A549 treated with AZD9567 at 1 μM for 4 hours (cell line): ENCODE measurements around the gene OR5D13. TPM values are rescaled to one million over a fixed set of nuclear protein-coding genes. Genes with fewer than 3 reads are reported as not detected.

ENCODE experiments used
- total RNA-seq: library from RNA; stranded (reverse); fragments of 200-300 nt; extraction: Qiagen RNA extraction; gene quantifications from 5 replicates; pipeline ENCODE4 v1.2.3, GENCODE V29; 2022; ENCODE audit not compliant: insufficient read depth

OR5D13 gene
- not detected in 5 replicates for total RNA-seq

DNA sequence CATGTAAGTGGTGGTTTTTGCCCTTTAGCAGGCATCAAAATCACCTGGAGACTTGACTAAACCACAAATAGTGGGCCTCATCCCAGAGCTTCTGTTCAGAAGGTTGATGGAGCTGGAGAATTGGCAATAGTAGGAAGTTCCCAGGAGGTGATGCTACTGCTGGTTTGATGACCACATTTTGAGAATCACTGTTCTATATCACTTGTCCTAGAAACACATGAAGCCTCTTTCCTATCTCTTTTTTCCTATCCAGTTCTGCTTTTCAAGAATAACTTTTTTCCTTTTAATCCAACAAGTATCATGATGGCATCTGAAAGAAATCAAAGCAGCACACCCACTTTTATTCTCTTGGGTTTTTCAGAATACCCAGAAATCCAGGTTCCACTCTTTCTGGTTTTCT, at the start of gene OR5D13:
OR5D13 (plus strand) TSS at position 301 of the 400 bp plus-strand sequence; CDS start at position 301, 0 bp downstream.

DNA sequence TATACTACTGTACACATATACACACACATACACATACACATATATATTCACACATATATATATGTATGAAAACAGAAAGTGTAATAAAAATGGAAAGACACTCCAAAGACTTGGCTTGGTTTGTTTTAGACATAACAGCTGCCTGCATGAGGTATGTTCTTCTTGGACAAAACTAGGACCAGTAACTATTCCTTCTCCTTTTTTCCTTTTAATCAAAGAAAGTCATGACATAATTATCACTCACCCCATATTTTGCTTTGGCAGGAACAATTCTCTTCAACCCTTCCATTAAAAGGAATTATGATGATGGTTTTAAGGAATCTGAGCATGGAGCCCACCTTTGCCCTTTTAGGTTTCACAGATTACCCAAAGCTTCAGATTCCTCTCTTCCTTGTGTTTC, 22.0 kb downstream of the OR5D13 start, which contains the start of gene OR5D14:
OR5D14 (plus strand) TSS at position 301 of the 400 bp plus-strand sequence; CDS start at position 301, 0 bp downstream.

GRCh38 chr11:55811067-55811466, 37.8 kb downstream of the OR5D13 start, which contains the start of gene OR5L1:
OR5L1 (plus strand) TSS chr11:55811367; CDS start chr11:55811467, 100 bp downstream.

GRCh38 chr11:55819330-55819729, 46.1 kb downstream of the OR5D13 start, which contains the start of gene OR5D18:
OR5D18 (plus strand) TSS chr11:55819630; CDS start chr11:55819630, 0 bp downstream.

Other genes with a start within 250 kb of the OR5D13 start
- not detected in 5 replicates for gene OR4C15, start 219.0 kb upstream of the OR5D13 start, total RNA-seq
- not detected in 5 replicates for gene OR4C16, start 201.3 kb upstream of the OR5D13 start, total RNA-seq
- not detected in 5 replicates for gene OR4C11, start 165.8 kb upstream of the OR5D13 start, total RNA-seq
- gene OR4P4, start 138.3 kb upstream of the OR5D13 start, total RNA-seq = not detected in 5 replicates
- not detected in 5 replicates for gene OR4S2, start 125.1 kb upstream of the OR5D13 start, total RNA-seq
- not detected in 5 replicates for gene OR4C6, start 111.2 kb upstream of the OR5D13 start, total RNA-seq
- not detected in 5 replicates for gene OR5D14, start 22.1 kb downstream of the OR5D13 start, total RNA-seq
- not detected in 5 replicates for gene OR5L1, start 37.9 kb downstream of the OR5D13 start, total RNA-seq
- not detected in 5 replicates for gene OR5D18, start 46.2 kb downstream of the OR5D13 start, total RNA-seq
- gene OR5L2, start 53.8 kb downstream of the OR5D13 start, total RNA-seq = not detected in 5 replicates
- gene OR5D16, start 65.3 kb downstream of the OR5D13 start, total RNA-seq = not detected in 5 replicates
- gene TRIM51, start 109.9 kb downstream of the OR5D13 start, total RNA-seq = not detected in 5 replicates
- gene OR5W2, start 141.1 kb downstream of the OR5D13 start, total RNA-seq = not detected in 5 replicates
- gene OR5I1, start 163.0 kb downstream of the OR5D13 start, total RNA-seq = not detected in 5 replicates
- not detected in 5 replicates for gene OR10AG1, start 196.5 kb downstream of the OR5D13 start, total RNA-seq
- gene OR5F1, start 221.2 kb downstream of the OR5D13 start, total RNA-seq = not detected in 5 replicates